Smooth muscle cell (in vitro differentiated cells): ENCODE measurements around the gene NPW. TPM values are rescaled to one million over a fixed set of nuclear protein-coding genes. Genes with fewer than 3 reads are reported as not detected.

Source experiments
- DNase-seq: peaks from one replicate; lab custom pipeline; 2025; ENCODE audit not compliant: unreplicated experiment; lab: John Stamatoyannopoulos, UW
- H2AFZ ChIP-seq: fragments of 200-600 bp; sonication (generic); 2 replicates; pipeline ENCODE4 v1.6.0; 2016; ENCODE audit warnings: antibody characterized with exemption, low read depth, mild to moderate bottlenecking
- H3F3A ChIP-seq: fragments of 200-600 bp; sonication (generic); 2 replicates; pipeline ENCODE4 v1.6.0; 2017; ENCODE audit warnings: antibody characterized with exemption, low read depth
- H3K27ac ChIP-seq: fragments of 200-600 bp; sonication (generic); 2 replicates; pipeline ENCODE4 v1.5.1; 2016; ENCODE audit warnings: low read depth, mild to moderate bottlenecking
- H3K27me3 ChIP-seq: fragments of 200-600 bp; sonication (generic); 2 replicates; pipeline ENCODE4 v1.6.1; 2016; ENCODE audit warnings: low read depth, mild to moderate bottlenecking
- H3K36me3 ChIP-seq: fragments of 200-600 bp; sonication (generic); 2 replicates; pipeline ENCODE4 v1.5.1; 2016; ENCODE audit warnings: low read depth
- H3K4me1 ChIP-seq: fragments of 200-600 bp; sonication (generic); 2 replicates; pipeline ENCODE4 v1.5.1; 2016; ENCODE audit warnings: low read depth
- H3K4me2 ChIP-seq: fragments of 200-600 bp; sonication (generic); 2 replicates; pipeline ENCODE4 v1.6.0; 2016; ENCODE audit warnings: mild to moderate bottlenecking
- H3K4me3 ChIP-seq: fragments of 200-600 bp; sonication (generic); 2 replicates; pipeline ENCODE4 v1.5.1; 2016; ENCODE audit warnings: mild to moderate bottlenecking
- H3K79me2 ChIP-seq: fragments of 200-600 bp; sonication (generic); 2 replicates; pipeline ENCODE4 v1.6.0; 2016; ENCODE audit warnings: low read depth, mild to moderate bottlenecking
- H3K9ac ChIP-seq: fragments of 200-600 bp; sonication (generic); 2 replicates; pipeline ENCODE4 v1.6.0; 2016; ENCODE audit warnings: low read depth
- H3K9me3 ChIP-seq: fragments of 200-600 bp; sonication (generic); replicated peaks from 2 replicates; pipeline ENCODE4 v1.5.1; 2016; ENCODE audit warnings: low read depth
- H4K20me1 ChIP-seq: fragments of 200-600 bp; sonication (generic); 2 replicates; pipeline ENCODE4 v1.6.0; 2016; ENCODE audit warnings: low read depth
- CTCF ChIP-seq: fragments of 200-600 bp; sonication (generic); IDR thresholded peaks from 2 replicates; pipeline ENCODE4 v1.5.1; 2017; ENCODE audit warnings: borderline replicate concordance, mild to moderate bottlenecking, antibody characterized with exemption; ENCODE audit not compliant: insufficient read depth, poor library complexity, severe bottlenecking
- WGBS: methylation state at CpG from one replicate; pipeline ENCODE4 v1.1.7; 2016; ENCODE audit warnings: low lambda C conversion rate; 5-methylcytosine and 5-hydroxymethylcytosine counted together
- polyA plus RNA-seq: library from polyadenylated mRNA; unstranded; fragments of >200 nt; fragmentation: Nextera tagmentation; extraction: Ambion mirVana; gene quantifications from 2 replicates; pipeline ENCODE4 v1.2.1, GENCODE V29; 2016
- total RNA-seq: library from RNA; depleted of rRNA; stranded (reverse); fragments of >200 nt; gene quantifications from 2 replicates; pipeline ENCODE4 v1.2.3, GENCODE V29; 2014

The NPW gene
- total and polyA plus RNA-seq, 2 experiments from 2014 or later, result 13.1 to 185 TPM

- Histone ChIP-seq H3K79me2 (no peaks in the 10 kb centered on the region), H3K27ac (no peak overlapping the region), H3K27me3 (peaks cover 39% of the 10 kb centered on the region), H3F3A (peaks cover 13% of the 10 kb centered on the region), H3K36me3 (no peaks in the 10 kb centered on the region), H2AFZ (no peak overlapping the region), H3K9me3 (no peaks in the 10 kb centered on the region), H4K20me1 (no peaks in the 10 kb centered on the region), H3K9ac (no peak overlapping the region), H3K4me1 (peaks cover 10% of the 10 kb centered on the region), H3K4me2 (peak overlapping the region; percentile 82), H3K4me3 (peak overlapping the region; percentile 46)
- 6% methylated on average over 45 of the region's 50 CpGs for WGBS
- no peak for DNase-seq
- TF ChIP-seq CTCF, result no peak
These were observed 29.0 kb upstream of the NPW start for GRCh38 chr16:1990351-1991134.

- Histone ChIP-seq H3K4me1 (peaks cover 10% of the 10 kb centered on the region), H3K36me3 (no peaks in the 10 kb centered on the region), H3F3A (peaks cover 19% of the 10 kb centered on the region), H2AFZ (no peak overlapping the region), H4K20me1 (no peaks in the 10 kb centered on the region), H3K4me3 (peak overlapping the region; percentile 46), H3K9ac (no peak overlapping the region), H3K9me3 (no peaks in the 10 kb centered on the region), H3K27me3 (peaks cover 39% of the 10 kb centered on the region), H3K79me2 (no peaks in the 10 kb centered on the region), H3K4me2 (peak overlapping the region; percentile 82), H3K27ac (no peak overlapping the region)
- TF ChIP-seq CTCF, result no peak
- no peak for DNase-seq
- 29% methylated on average over 18 of the region's 18 CpGs for WGBS
These were observed 28.4 kb upstream of the NPW start for GRCh38 chr16:1991135-1991551.

GRCh38 chr16:1991588-1991947, 28.0 kb upstream of the NPW start:
- Histone ChIP-seq H3K9ac (no peak overlapping the region), H3K9me3 (no peaks in the 10 kb centered on the region), H4K20me1 (no peaks in the 10 kb centered on the region), H2AFZ (no peak overlapping the region), H3K4me2 (peak overlapping the region; percentile 81), H3F3A (peaks cover 24% of the 10 kb centered on the region), H3K36me3 (no peaks in the 10 kb centered on the region), H3K27me3 (peaks cover 39% of the 10 kb centered on the region), H3K4me1 (peaks cover 10% of the 10 kb centered on the region), H3K27ac (no peak overlapping the region), H3K79me2 (no peaks in the 10 kb centered on the region), H3K4me3 (peak overlapping the region; percentile 23)
- no peak for TF ChIP-seq CTCF
- no peak for DNase-seq
- 21% methylated on average over 22 of the region's 22 CpGs for WGBS
